ENCODE measurements around the gene NRM. TPM values are rescaled to one million over a fixed set of nuclear protein-coding genes. Genes with fewer than 3 reads are reported as not detected.

Gene NRM
- total RNA-seq, 1 donor from 2014 or later: 31.5 TPM

GRCh38 chr6:30657454-30657853, 33.3 kb downstream of the NRM start:
- Mint-ChIP-seq H3K36me3 (ENCODE audit: unreplicated experiment) (peaks cover 58% of the 10 kb centered on the region), H3K27ac (ENCODE audit: unreplicated experiment) (no peak overlapping the region), H3K9me3 (ENCODE audit: unreplicated experiment) (no peaks in the 10 kb centered on the region), H3K4me1 (ENCODE audit: unreplicated experiment) (no peaks in the 10 kb centered on the region), H3K4me3 (ENCODE audit: unreplicated experiment) (no peak overlapping the region), H3K27me3 (ENCODE audit: unreplicated experiment) (no peaks in the 10 kb centered on the region)
- TF ChIP-seq CTCF (IDR thresholded peaks at IDR 0.05): no peak
- DNase-seq (ENCODE audit: extremely low spot score, unreplicated experiment): no peak

GRCh38 chr6:30656513-30656912, 34.3 kb downstream of the NRM start:
- no peak for DNase-seq (ENCODE audit: extremely low spot score, unreplicated experiment)
- no peak for TF ChIP-seq CTCF (IDR thresholded peaks at IDR 0.05)
- peaks cover 56% of the 10 kb centered on the region for H3K36me3 Mint-ChIP-seq (ENCODE audit: unreplicated experiment)
- H3K27me3 Mint-ChIP-seq (ENCODE audit: unreplicated experiment): no peaks in the 10 kb centered on the region
- no peaks in the 10 kb centered on the region for H3K4me1 Mint-ChIP-seq (ENCODE audit: unreplicated experiment)
- no peaks in the 10 kb centered on the region for H3K9me3 Mint-ChIP-seq (ENCODE audit: unreplicated experiment)
- H3K27ac Mint-ChIP-seq (ENCODE audit: unreplicated experiment): peak overlapping the region; percentile 18
- no peak overlapping the region for H3K4me3 Mint-ChIP-seq (ENCODE audit: unreplicated experiment)

GRCh38 chr6:30655743-30656094, 35.1 kb downstream of the NRM start:
- Mint-ChIP-seq H3K4me1 (ENCODE audit: unreplicated experiment) (no peaks in the 10 kb centered on the region), H3K27ac (ENCODE audit: unreplicated experiment) (no peak overlapping the region), H3K4me3 (ENCODE audit: unreplicated experiment) (no peak overlapping the region), H3K36me3 (ENCODE audit: unreplicated experiment) (peaks cover 58% of the 10 kb centered on the region), H3K27me3 (ENCODE audit: unreplicated experiment) (no peaks in the 10 kb centered on the region), H3K9me3 (ENCODE audit: unreplicated experiment) (no peaks in the 10 kb centered on the region)
- DNase-seq (ENCODE audit: extremely low spot score, unreplicated experiment): no peak
- no peak for TF ChIP-seq CTCF (IDR thresholded peaks at IDR 0.05)

- DNase-seq (ENCODE audit: extremely low spot score, unreplicated experiment): no peak
- H3K4me1 Mint-ChIP-seq (ENCODE audit: unreplicated experiment): no peaks in the 10 kb centered on the region
- H3K36me3 Mint-ChIP-seq (ENCODE audit: unreplicated experiment): peaks cover 55% of the 10 kb centered on the region
- no peak overlapping the region for H3K4me3 Mint-ChIP-seq (ENCODE audit: unreplicated experiment)
- no peak overlapping the region for H3K27ac Mint-ChIP-seq (ENCODE audit: unreplicated experiment)
- H3K9me3 Mint-ChIP-seq (ENCODE audit: unreplicated experiment): no peaks in the 10 kb centered on the region
- TF ChIP-seq CTCF (IDR thresholded peaks at IDR 0.05): no peak
- no peaks in the 10 kb centered on the region for H3K27me3 Mint-ChIP-seq (ENCODE audit: unreplicated experiment)
These were observed 35.7 kb downstream of the NRM start for GRCh38 chr6:30654798-30655742.

GRCh38 chr6:30651143-30651542, 39.6 kb downstream of the NRM start:
- DNase-seq (ENCODE audit: extremely low spot score, unreplicated experiment): no peak
- H3K27ac Mint-ChIP-seq (ENCODE audit: unreplicated experiment): no peak overlapping the region

More at GRCh38 chr6:30651143-30651542, 39.6 kb downstream of the NRM start:
- H3K27me3 Mint-ChIP-seq (ENCODE audit: unreplicated experiment): no peaks in the 10 kb centered on the region
- H3K4me1 Mint-ChIP-seq (ENCODE audit: unreplicated experiment): peaks cover 13% of the 10 kb centered on the region
- H3K9me3 Mint-ChIP-seq (ENCODE audit: unreplicated experiment): no peaks in the 10 kb centered on the region
- TF ChIP-seq CTCF (IDR thresholded peaks at IDR 0.05): no peak
- H3K36me3 Mint-ChIP-seq (ENCODE audit: unreplicated experiment): peaks cover 33% of the 10 kb centered on the region
- no peak overlapping the region for H3K4me3 Mint-ChIP-seq (ENCODE audit: unreplicated experiment)
